Kidney (tissue), 14 donors: ENCODE results near the gene CTBS. TPM values are rescaled to one million over a fixed set of nuclear protein-coding genes. Genes with fewer than 3 reads are reported as not detected.
A peak's percentile ranks its signal among the peaks of the same experiment; 100 is the strongest.

Source experiments
- DNase-seq, 5 donors: peaks; one replicate each; pipeline ENCODE4 v3.0.0-alpha.2; 2013 to 2020
- FAIRE-seq: peaks from 2 replicates; lab custom pipeline; 2012; peaks lifted over from hg19 to GRCh38; lab: Jason Lieb, UNC
- H3K27ac ChIP-seq, 2 donors: one replicate each; pipeline ENCODE4 v1.7.0; 2013; ENCODE audit warnings: low read depth in 2 of 2, low read length in 2 of 2, inconsistent platforms in 1 of 2
- H3K27me3 ChIP-seq: one replicate; pipeline ENCODE4 v1.7.1; 2013; ENCODE audit warnings: low read length, inconsistent platforms; ENCODE audit not compliant: control insufficient read depth, insufficient read depth
- H3K36me3 ChIP-seq, 3 donors: one replicate each; pipeline versions ENCODE4 v1.7.0 to v1.7.1; 2013; ENCODE audit warnings: low read length in 3 of 3, control low read depth in 1 of 3, inconsistent platforms in 1 of 3; ENCODE audit not compliant: insufficient read depth in 3 of 3, control insufficient read depth in 2 of 3
- H3K4me1 ChIP-seq, 3 donors: one replicate each; pipeline versions ENCODE4 v1.7.0 to v1.7.1; 2013; ENCODE audit warnings: low read length in 3 of 3, inconsistent platforms in 1 of 3, low read depth in 1 of 3; ENCODE audit not compliant: control insufficient read depth in 2 of 3, insufficient read depth in 2 of 3
- H3K4me3 ChIP-seq, 3 donors: one replicate each; pipeline versions ENCODE4 v1.7.0 to v1.8.1; 2013; ENCODE audit warnings: low read length in 3 of 3, control low read depth in 1 of 3, inconsistent platforms in 1 of 3
- H3K9ac ChIP-seq, 3 donors: one replicate each; pipeline versions ENCODE4 v1.7.0 to v1.7.1; 2013; ENCODE audit warnings: low read length in 3 of 3, control low read depth in 1 of 3, inconsistent platforms in 1 of 3
- H3K9me3 ChIP-seq, 3 donors: one replicate each; pipeline versions ENCODE4 v1.7.0 to v1.7.1; 2013; ENCODE audit warnings: low read length in 3 of 3, control low read depth in 1 of 3, inconsistent platforms in 1 of 3; ENCODE audit not compliant: control insufficient read depth in 2 of 3, insufficient read depth in 1 of 3
- intact Hi-C: fragments of 100-400 bp; cut with DNase I; formaldehyde crosslinking; loops from one replicate; pipeline ENCODE4 v1.11.1; 2022
- polyA plus RNA-seq: library from polyadenylated mRNA; stranded (reverse); fragments of 350-450 nt; fragmentation: Illumina TruSeq; extraction: RNeasy Lipid Tissue Mini Kit (QIAGEN cat#74804); gene quantifications from one replicate; pipeline ENCODE4 v1.2.3, GENCODE V29; 2014; ENCODE audit warnings: low read depth, low replicate concordance; ENCODE audit not compliant: insufficient read depth
- total RNA-seq: library from RNA; stranded (reverse); fragmentation: NEBNext Ultra II Directional; extraction: Animal tissue kit (Norgen Biotek cat#: 25700); gene quantifications from one replicate; pipeline ENCODE4 v1.2.1, GENCODE V29; 2021
- TF ChIP-seq, protein P1 (sequence below): IDR thresholded peaks from 3 replicates; pipeline ENCODE4 v1.5.1; 2012; ENCODE audit warnings: mild to moderate bottlenecking, moderate library complexity, borderline replicate concordance; ENCODE audit not compliant: insufficient read depth; ENCODE audit errors: extremely low read depth
- donor health status: control.
- donor health status: control.
- donor health status: control.
- donor health status: control.
- donor health status: control.
- donor health status: DM: yes; HTN: yes; CAD: no.
- donor health status: Normal renal cell carcinoma (clear cell type).

Gene CTBS
- total and polyA plus RNA-seq, 2 donors from 2014 or later, result 19.1 to 32.0 TPM

DNA sequence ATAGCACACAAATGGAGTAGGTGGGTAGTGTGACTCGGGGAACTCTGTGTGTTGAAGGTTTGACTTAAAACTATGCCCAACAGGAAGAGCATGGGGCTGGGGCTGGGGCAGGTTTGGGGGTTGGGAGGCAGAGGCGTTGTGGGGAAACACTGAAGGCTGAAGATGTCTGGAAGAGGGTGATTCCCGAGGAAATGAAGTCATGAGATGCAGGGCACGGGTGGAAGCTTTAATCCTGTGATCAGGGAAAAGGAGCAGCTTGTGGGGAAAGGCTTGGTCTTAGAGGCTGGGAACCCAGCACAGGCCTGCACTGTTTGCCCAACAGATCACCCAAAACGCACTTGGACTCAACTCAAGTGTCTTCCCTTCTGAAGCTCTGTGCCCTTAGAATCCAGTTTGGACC, 26.6 kb upstream of the CTBS start:
- H3K9ac ChIP-seq, result no peak overlapping the region
- no peaks in the 10 kb centered on the region for H3K36me3 ChIP-seq
- peaks cover 0 to 9% (median 6%) of the 10 kb centered on the region in 3 donors for H3K9me3 ChIP-seq
- H3K27me3 ChIP-seq, result no peaks in the 10 kb centered on the region
- intact Hi-C loops, result no loop called here
- no peak overlapping the region for H3K4me3 ChIP-seq
- TF ChIP-seq, protein P1, sequence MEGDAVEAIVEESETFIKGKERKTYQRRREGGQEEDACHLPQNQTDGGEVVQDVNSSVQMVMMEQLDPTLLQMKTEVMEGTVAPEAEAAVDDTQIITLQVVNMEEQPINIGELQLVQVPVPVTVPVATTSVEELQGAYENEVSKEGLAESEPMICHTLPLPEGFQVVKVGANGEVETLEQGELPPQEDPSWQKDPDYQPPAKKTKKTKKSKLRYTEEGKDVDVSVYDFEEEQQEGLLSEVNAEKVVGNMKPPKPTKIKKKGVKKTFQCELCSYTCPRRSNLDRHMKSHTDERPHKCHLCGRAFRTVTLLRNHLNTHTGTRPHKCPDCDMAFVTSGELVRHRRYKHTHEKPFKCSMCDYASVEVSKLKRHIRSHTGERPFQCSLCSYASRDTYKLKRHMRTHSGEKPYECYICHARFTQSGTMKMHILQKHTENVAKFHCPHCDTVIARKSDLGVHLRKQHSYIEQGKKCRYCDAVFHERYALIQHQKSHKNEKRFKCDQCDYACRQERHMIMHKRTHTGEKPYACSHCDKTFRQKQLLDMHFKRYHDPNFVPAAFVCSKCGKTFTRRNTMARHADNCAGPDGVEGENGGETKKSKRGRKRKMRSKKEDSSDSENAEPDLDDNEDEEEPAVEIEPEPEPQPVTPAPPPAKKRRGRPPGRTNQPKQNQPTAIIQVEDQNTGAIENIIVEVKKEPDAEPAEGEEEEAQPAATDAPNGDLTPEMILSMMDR, result no peak
- FAIRE-seq, result no peak
- no peaks in the 10 kb centered on the region for H3K4me1 ChIP-seq
- H3K27ac ChIP-seq, result no peak overlapping the region
- no peak for DNase-seq

DNA sequence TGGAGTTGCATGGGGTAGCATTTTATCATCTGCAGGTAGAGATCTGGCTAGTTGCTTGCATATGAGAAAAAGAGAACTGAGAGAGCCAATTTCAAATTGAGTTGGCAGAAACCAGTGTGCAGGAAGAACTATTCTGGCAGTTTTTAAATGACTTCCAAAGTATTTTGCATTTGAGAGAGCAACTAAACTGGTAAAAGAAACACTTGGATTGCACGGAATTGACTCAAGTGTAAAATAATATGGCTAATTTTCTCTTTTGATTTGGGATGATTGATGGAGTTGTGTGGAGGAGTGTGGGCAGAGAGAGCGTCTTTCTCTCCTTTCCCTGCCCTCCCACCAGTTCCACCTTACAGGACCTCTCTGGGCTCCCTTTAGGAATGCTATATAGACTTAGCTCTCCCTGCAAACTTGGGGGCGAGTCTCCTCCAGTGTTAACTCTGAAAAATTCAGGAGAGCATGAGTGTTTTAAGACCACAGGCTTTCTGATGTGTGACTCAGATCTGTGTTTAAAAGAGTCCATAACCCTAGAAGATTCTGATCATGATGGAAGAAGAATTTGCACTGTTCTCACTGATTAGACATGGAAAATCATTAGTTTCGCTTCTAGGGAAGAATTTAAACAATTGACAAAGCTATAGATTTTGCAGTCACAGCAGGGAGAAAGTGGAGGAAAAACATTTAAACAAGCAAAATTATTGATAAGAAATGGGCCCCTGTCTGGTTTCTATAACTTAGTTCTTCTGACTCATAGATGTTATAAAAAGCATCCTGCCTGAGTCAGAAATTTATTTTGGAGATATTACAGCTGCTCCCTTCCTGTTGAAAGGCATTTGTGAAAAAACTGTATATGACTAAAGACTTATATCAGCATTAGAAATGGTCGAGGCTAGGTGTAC, 24.9 kb upstream of the CTBS start:
- no peak overlapping the region for H3K9ac ChIP-seq
- no peaks in the 10 kb centered on the region for H3K36me3 ChIP-seq
- H3K9me3 ChIP-seq, result no peaks in the 10 kb centered on the region
- H3K4me1 ChIP-seq, result no peaks in the 10 kb centered on the region
- no peak overlapping the region for H3K4me3 ChIP-seq
- no peaks in the 10 kb centered on the region for H3K27me3 ChIP-seq
- no peak for FAIRE-seq
- intact Hi-C loops, result no loop called here
- H3K27ac ChIP-seq, result no peak overlapping the region
- DNase-seq, result peak in 2 of 5 donors; percentile 24 to 26
- TF ChIP-seq, protein P1, result no peak

- Histone ChIP-seq H3K27me3 (no peaks in the 10 kb centered on the region), H3K4me3 (no peak overlapping the region), H3K4me1 (no peaks in the 10 kb centered on the region), H3K9ac (no peak overlapping the region), H3K36me3 (no peaks in the 10 kb centered on the region), H3K27ac (no peak overlapping the region), H3K9me3 (no peaks in the 10 kb centered on the region)
- DNase-seq (no peak), FAIRE-seq (no peak)
- intact Hi-C loops, result no loop called here
- TF ChIP-seq, protein P1, result no peak
Measured at GRCh38 chr1:84598418-84598817, 24.2 kb upstream of the CTBS start.
